ENCODE measurements around the gene HOXA11. TPM values are rescaled to one million over a fixed set of nuclear protein-coding genes. Genes with fewer than 3 reads are reported as not detected.

The HOXA11 gene
- total RNA-seq, 4 donors from 2014 or later, result 0.27 to 1.4 (median 1.0) TPM; not detected in 1

DNA sequence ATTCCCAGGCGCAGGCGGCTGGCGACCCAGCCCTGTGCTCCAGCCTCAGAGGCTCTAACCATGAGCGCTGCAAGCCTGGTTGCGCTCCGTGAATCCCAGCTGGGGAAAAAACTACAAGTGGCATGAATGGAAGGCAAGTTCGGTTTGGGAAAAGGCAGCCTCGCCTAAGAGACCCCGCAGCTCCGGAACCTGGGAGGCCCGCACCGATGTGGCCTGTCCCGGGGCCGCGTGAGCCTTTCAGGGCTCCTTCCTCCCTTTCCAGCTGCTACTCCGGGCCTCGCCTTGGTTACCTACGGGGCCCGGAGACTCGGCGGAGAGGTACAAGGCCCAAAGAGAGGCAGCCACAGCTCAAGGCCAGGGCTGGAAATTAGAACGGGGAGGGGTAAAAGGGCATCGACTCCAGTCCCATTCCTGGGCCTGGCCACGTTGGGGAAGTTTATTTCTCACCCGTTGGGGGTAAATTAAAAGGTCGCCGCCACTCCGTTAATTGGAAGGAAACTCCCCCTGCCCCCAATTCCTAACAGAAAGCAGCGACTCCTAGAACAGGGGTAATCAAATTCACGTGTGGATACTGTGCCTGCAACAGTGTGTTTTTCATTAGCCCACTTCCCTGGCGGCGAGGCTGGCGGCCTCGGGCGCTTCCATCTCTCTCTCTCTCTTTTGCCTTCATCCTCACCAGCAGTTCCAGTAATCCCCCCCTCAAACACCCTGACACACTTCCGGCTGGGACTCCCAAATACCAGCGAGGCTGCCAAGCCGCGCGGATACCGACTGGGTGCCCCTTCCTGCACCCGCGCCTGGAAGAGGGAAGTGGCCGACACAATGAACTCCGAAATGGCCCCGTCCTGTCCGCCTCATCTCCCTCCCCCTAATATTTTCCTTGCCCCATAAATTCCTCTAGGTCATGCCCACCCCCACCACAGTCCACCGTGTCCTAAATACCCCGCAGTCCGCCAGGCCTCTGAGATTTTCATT, 18.2 kb downstream of the HOXA11 start:
- DNase-seq (ENCODE audit: low spot score in 2 of 2), result no peak
- WGBS, 2 donors, result 17 to 21% methylated on average over 47 of the region's 50 CpGs
- peak overlapping the region; percentile 28 for H3K4me3 ChIP-seq (ENCODE audit: low read depth, poor library complexity, severe bottlenecking)
- TF ChIP-seq, protein P1, sequence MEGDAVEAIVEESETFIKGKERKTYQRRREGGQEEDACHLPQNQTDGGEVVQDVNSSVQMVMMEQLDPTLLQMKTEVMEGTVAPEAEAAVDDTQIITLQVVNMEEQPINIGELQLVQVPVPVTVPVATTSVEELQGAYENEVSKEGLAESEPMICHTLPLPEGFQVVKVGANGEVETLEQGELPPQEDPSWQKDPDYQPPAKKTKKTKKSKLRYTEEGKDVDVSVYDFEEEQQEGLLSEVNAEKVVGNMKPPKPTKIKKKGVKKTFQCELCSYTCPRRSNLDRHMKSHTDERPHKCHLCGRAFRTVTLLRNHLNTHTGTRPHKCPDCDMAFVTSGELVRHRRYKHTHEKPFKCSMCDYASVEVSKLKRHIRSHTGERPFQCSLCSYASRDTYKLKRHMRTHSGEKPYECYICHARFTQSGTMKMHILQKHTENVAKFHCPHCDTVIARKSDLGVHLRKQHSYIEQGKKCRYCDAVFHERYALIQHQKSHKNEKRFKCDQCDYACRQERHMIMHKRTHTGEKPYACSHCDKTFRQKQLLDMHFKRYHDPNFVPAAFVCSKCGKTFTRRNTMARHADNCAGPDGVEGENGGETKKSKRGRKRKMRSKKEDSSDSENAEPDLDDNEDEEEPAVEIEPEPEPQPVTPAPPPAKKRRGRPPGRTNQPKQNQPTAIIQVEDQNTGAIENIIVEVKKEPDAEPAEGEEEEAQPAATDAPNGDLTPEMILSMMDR (IDR thresholded peaks at IDR 0.05), result no peak
- no peak for TF ChIP-seq POLR2A (IDR thresholded peaks at IDR 0.05)
- intact Hi-C loops (cut with DNase I; ENCODE audit: low total_unique reads), result loop anchor here (5.0 to 10.0 kb wide), 2 partner anchors 962 to 1310 kb away; partner anchors contain the start of genes CBX3 and HNRNPA2B1

DNA sequence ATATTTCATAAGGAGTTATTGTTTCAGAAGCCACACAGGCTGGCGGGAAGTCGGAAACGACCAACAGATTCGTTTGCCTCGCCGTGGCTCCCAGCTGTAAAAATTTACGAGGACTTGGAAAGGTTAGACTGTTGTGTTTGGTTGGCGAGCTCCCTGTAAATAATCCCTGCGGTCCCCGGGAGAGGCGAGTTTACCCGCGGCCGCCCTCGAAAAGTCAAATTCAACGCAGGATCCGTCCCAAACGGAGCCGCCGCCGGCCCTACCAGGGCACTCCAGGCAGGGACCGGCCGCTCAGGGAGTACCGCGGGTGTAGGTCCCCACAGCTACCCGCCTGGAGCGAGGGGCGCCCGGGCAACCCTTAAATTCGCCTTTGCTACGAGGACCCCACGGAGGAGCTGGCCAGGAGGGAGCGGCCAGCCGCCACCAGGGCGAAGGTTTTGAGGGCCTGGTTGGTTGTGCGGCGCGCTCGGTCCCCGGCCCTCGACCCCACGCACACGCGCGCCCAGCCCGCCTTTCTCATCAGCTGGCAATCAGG, 19.0 kb downstream of the HOXA11 start:
- DNase-seq (ENCODE audit: low spot score in 2 of 2), result no peak
- intact Hi-C loops (cut with DNase I; ENCODE audit: low total_unique reads), result loop anchor here (5.0 to 10.0 kb wide), 2 partner anchors 961 to 1309 kb away; partner anchors contain the start of genes CBX3 and HNRNPA2B1
- TF ChIP-seq POLR2A (IDR thresholded peaks at IDR 0.05), result no peak
- TF ChIP-seq, protein P1 (IDR thresholded peaks at IDR 0.05), result no peak

DNA sequence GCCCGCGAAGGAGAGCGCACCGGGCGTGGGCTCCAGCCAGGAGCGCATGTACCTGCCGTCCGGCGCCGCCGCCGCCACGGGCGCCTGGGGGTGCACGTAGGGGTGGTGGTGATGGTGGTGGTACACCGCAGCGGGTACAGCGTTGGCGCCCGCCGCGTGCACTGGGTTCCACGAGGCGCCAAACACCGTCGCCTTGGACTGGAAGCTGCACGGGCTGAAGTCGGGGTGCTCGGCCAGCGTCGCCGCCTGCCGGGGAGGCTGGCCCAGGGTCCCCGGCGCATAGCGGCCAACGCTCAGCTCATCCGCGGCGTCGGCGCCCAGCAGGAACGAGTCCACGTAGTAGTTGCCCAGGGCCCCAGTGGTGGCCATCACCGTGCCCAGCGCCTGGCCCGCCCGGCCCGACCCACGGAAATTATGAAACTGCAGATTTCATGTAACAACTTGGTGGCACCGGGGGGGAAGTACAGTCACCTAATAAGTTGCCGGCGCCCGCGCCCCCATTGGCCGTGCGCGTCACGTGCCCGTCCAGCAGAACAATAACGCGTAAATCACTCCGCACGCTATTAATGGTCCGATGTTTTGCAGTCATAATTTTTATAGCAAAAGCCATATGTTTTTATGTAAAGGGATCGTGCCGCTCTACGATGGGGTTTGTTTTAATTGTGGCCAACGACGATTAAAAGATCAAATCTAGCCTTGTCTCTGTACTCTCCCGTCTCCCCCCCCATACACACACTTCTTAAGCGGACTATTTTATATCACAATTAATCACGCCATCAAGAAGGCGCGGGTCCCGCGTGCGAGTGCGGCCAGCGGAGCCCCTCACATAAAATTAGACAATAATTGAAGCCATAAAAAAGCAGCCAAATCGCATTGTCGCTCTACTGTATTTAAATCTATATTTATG, 19.7 kb downstream of the HOXA11 start, which contains the start of gene HOXA9:
TSS of gene HOXA9 (minus strand) at position 449 of the 907 bp plus-strand sequence. CDS start at position 369, 80 bp downstream.
- TF ChIP-seq, protein P1 (IDR thresholded peaks at IDR 0.05), result no peak
- TF ChIP-seq POLR2A (IDR thresholded peaks at IDR 0.05), result no peak
- peak; percentile 94 to 98 for DNase-seq (ENCODE audit: low spot score in 2 of 2)
- intact Hi-C loops (cut with DNase I; ENCODE audit: low total_unique reads), result loop anchor here (5.0 to 10.0 kb wide), 2 partner anchors 961 to 1308 kb away; partner anchors contain the start of genes CBX3 and HNRNPA2B1
- WGBS, 2 donors, result 1% methylated on average over 60 to 61 of the region's 82 CpGs
- H3K4me3 ChIP-seq (ENCODE audit: low read depth, poor library complexity, severe bottlenecking), result peak within 1 kb of the TSS; percentile 54

More for the DNA sequence above, 19.0 kb downstream of the HOXA11 start:
- H3K4me3 ChIP-seq (ENCODE audit: low read depth, poor library complexity, severe bottlenecking), result peak overlapping the region; percentile 28
- 13 to 19% methylated on average over 20 to 34 of the region's 46 CpGs for WGBS, 2 donors

DNA sequence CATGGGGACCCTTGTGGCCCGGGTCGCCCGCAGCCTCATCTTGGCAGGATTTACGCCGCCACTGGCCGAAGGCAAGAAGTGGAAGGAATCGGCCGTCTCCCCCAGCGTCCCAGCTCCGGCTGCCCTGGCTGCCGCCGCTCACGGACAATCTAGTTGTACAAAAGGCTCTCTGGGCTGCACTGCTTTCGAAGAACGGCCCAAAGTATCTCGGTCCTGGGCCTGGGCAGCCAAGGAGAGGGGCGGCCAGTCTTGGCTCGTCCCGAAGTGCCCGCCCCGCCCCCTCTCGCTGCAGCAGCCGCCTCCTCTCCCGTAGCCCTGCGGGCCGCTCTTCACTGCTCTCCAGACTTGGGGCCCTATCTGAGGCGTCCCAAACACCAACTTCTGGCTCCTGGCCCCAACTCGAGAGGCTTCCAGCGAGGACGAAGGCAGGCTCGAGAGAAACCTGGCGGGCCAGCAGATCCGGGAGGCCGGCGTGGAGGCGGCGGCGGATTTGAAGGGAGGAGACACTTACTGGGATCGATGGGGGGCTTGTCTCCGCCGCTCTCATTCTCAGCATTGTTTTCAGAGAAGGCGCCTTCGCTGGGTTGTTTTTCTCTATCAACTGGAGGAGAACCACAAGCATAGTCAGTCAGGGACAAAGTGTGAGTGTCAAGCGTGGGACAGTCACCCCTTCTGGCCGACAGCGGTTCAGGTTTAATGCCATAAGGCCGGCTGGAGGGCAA, 20.5 kb downstream of the HOXA11 start:
- WGBS, 2 donors, result 1% methylated on average over 46 to 47 of the region's 47 CpGs
- H3K4me3 ChIP-seq (ENCODE audit: low read depth, poor library complexity, severe bottlenecking), result peak overlapping the region; percentile 54
- no peak for TF ChIP-seq POLR2A (IDR thresholded peaks at IDR 0.05)
- TF ChIP-seq, protein P1 (IDR thresholded peaks at IDR 0.05), result no peak
- no peak for DNase-seq (ENCODE audit: low spot score in 2 of 2)
- intact Hi-C loops (cut with DNase I; ENCODE audit: low total_unique reads), result loop anchor here (5.0 to 10.0 kb wide), 3 partner anchors 797 to 1307 kb away; partner anchors contain the start of genes CBX3 and HNRNPA2B1
